Erythroblast (primary cell): Measurements from ENCODE around the gene ARHGAP44.

Source experiments
- GATA1 ChIP-seq: IDR thresholded peaks from 2 replicates; pipeline ENCODE4 v1.6.1; 2011; ENCODE audit warnings: low read depth, mild to moderate bottlenecking, control low read depth, low read length, moderate library complexity
- POLR2A ChIP-seq: IDR thresholded peaks from 2 replicates; pipeline ENCODE4 v1.6.1; 2011; ENCODE audit warnings: mild to moderate bottlenecking, low read length

DNA sequence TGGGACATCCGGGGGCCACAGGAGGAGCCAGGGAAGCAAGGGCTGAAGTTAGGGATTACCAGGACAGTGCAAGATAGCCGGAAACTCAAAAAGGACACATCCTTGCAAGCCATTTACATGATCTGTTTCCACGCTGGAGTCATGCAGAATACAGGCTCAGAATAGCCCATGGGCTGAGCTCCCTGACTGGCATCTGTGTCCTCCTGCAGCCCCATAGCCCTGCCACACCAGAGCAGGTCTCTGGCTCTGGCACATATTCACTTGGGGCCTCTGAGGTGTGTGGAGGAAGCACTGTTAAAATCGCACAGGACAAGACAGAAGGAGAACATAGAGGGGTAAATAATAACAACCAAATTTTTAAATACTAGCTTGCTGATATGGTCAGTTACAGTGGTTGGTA, 162.7 kb downstream of the ARHGAP44 start:
- TF ChIP-seq POLR2A (no peak), GATA1 (no peak)
